ENCODE results near the gene ZBTB14. TPM values are rescaled to one million over a fixed set of nuclear protein-coding genes. Genes with fewer than 3 reads are reported as not detected.

The ZBTB14 gene
- total RNA-seq, 1 experiment from 2014 or later = 8.2 TPM

- no peak for TF ChIP-seq REST (IDR thresholded peaks at IDR 0.05; ENCODE audit: low read depth)
- TF ChIP-seq JUND (IDR thresholded peaks at IDR 0.05) = no peak
- no peak for TF ChIP-seq EZH2 (IDR thresholded peaks at IDR 0.05)
Observed at GRCh38 chr18:5296706-5297320, 1.3 kb upstream of the ZBTB14 start (continued).

DNA sequence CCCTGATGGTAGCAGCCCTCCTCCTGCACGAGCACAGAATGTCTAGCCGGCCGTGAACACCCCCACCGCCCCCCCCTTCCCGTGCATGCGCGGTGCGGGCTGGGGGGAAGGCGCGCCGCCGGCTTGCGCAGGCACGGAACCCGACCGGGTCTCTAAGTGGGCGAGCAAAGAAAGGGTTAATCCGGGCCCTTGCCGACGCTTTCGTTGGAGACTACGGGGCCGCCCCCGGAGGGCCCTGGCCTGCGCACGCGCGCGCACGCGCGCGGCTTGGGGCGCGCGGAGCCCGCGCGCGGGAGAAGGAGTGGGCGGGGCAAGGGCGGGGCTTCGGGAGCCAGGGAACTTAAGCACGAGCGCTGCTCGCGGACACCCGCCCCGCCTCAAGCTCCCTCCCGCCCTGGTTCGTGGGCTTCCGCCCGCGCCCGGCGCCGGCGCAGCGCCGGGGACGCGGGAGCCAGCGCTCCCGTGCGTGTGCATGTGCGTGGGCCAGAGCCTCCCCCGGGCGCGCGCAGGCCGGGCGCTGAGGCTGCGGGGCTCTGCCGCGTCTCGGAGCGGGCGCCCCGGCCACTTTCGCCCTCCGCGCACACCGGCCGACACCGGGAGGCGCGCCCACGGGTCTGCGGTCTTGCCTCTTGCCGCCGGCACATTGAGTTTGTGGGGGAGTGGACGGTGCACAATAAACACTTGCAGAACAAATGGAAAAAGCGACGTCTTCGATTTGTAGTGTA, 617 bp upstream of the ZBTB14 start:
- POLR2A ChIA-PET = interaction anchor here (1.3 kb wide), 1 partner anchor 31 kb away, joined by 3 read pairs; no protein-coding TSS in a partner anchor
- intact Hi-C loops (cut with micrococcal nuclease) = no loop called here
- TF ChIP-seq ELF1 (IDR thresholded peaks at IDR 0.05; ENCODE audit: borderline replicate concordance, low read depth) (no peak), FOSL1 (IDR thresholded peaks at IDR 0.05; ENCODE audit: low read depth) (no peak), POLR2A (IDR thresholded peaks at IDR 0.05; ENCODE audit: borderline replicate concordance, extremely low read depth, insufficient read depth, insufficient read length) (no peak), EGR1 (IDR thresholded peaks at IDR 0.05; ENCODE audit: low read depth) (peak; percentile 51; the same call in 1 of the 2 replicates), ZFX (IDR thresholded peaks at IDR 0.05) (no peak)
- peak overlapping the region; percentile 76 for H3K4me2 ChIP-seq (ENCODE audit: low read length)
- H3K9ac ChIP-seq (ENCODE audit: low read length) = peak overlapping the region; percentile 74
- ATAC-seq (peak; percentile 73), DNase-seq (ENCODE audit: low read depth, low spot score) (peak; percentile 88)
- peaks cover 15 to 19% of the 10 kb centered on the region in 2 experiments for H3K4me1 ChIP-seq (ENCODE audit: control insufficient read depth in 1 of 2, insufficient read depth in 2 of 2, low read length in 2 of 2)
- H3K79me2 ChIP-seq (ENCODE audit: insufficient read depth, low read length) = peaks cover 7% of the 10 kb centered on the region; the same call in 1 of the 2 replicates
- peaks cover 5% of the 10 kb centered on the region; the same call in 1 of the 2 replicates for H3K27me3 ChIP-seq (ENCODE audit: insufficient read depth, low read length)
- H3K9me3 ChIP-seq (ENCODE audit: control insufficient read depth in 1 of 2, insufficient read depth in 1 of 2, low read depth in 1 of 2, low read length in 2 of 2) = no peaks in the 10 kb centered on the region
- no peaks in the 10 kb centered on the region for H3K9me2 ChIP-seq (ENCODE audit: insufficient read depth)
- no peaks in the 10 kb centered on the region for H4K20me1 ChIP-seq (ENCODE audit: insufficient read depth)
- no peak overlapping the region for H2AFZ ChIP-seq (ENCODE audit: low read depth, low read length, poor library complexity, severe bottlenecking)
- H3K4me3 ChIP-seq (replicated peaks in 1 of 2; ENCODE audit: low read depth in 1 of 2, low read length in 2 of 2) = peak overlapping the region; percentile 50 to 66
- CTCF ChIA-PET = interaction anchor here (0.9 kb wide), 1 partner anchor 1629 kb away, joined by 3 read pairs; no protein-coding TSS in a partner anchor
- BruUV-seq (replicated peaks) = no TSS peak
- H3K36me3 ChIP-seq (ENCODE audit: control insufficient read depth in 1 of 2, insufficient read depth in 2 of 2, low read length in 2 of 2) = peaks cover 0 to 8% of the 10 kb centered on the region in 2 experiments; a peak in 2 of 4 replicates
- RAD21 ChIA-PET (ENCODE audit: low non-redundant PET in 1 of 2, low total read pairs in 2 of 2, uncharacterized antibody in 2 of 2, unreplicated experiment in 2 of 2) = no interaction called here
- H3K27ac ChIP-seq (ENCODE audit: low read depth, low read length) = peak overlapping the region; percentile 98
